Measurements from ENCODE around the gene ARFGAP1. TPM values are rescaled to one million over a fixed set of nuclear protein-coding genes. Genes with fewer than 3 reads are reported as not detected.

ARFGAP1 gene
- total RNA-seq, 1 experiment from 2014 or later, result 207 TPM

DNA sequence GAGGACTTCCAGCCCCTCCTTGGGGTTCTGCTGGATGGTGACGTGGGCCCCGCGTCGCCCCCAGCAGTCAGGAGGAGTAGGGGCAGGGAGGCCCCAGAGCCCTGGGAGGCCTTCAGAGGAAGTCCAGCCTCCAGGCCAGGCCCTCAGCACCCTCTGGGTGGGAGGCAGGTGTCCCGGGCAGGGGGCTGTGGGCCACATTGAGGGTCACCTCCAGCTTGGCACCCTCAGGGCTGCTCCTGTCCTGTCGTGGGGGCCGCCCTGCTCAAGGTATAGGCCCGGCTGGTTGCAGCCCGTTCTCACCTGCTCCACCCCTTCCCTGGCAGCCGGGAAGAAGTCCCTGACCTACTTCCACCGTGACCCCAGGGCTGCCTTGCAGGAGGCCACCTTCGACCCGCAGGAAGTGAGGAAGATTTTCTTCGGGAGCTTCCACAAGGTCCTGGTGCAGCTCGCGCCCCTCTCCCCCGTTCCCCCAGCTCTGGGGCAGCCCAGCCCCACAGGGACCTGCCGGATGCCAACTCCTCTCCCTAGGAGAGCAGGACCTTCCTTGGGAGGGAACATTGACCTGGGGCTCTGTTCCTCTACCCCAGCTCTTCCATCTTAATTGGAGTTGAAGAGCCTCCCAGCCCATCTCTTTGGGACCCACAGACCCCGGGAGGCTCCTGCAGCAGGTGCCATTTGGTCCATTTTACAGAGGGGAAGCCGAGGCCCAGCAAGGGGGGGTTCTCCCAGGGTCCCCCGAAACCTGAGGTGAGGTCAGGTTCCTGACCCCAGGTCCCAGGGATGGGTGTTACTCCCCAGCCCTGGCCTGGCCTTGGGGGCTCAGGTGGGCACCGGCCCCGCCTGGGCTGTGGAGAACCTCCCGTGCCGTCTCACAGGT lies 46.8 kb downstream of the ARFGAP1 start:
- CTCF ChIA-PET, result interaction anchor here (1.2 to 1.3 kb wide), 3 partner anchors 9 to 62 kb away, joined by 3 to 6 read pairs (median 3); no protein-coding TSS in a partner anchor
- Mint-ChIP-seq H3K36me3 (no peaks in the 10 kb centered on the region), H3K4me3 (no peak overlapping the region), H3K9me3 (no peaks in the 10 kb centered on the region), H3K27me3 (ENCODE audit: low read depth) (no peaks in the 10 kb centered on the region), H3K27ac (no peak overlapping the region), H3K4me1 (peaks cover 2% of the 10 kb centered on the region; the same call in 1 of the 2 replicates)
- DNase-seq (ENCODE audit: low spot score) (no peak), ATAC-seq (no peak)
- POLR2A ChIA-PET, result no interaction called here
- no peak for TF ChIP-seq MXD4 (CRISPR knock-in tag; IDR thresholded peaks at IDR 0.05; ENCODE audit: borderline replicate concordance)
- TF ChIP-seq FOXP1 (CRISPR knock-in tag; IDR thresholded peaks at IDR 0.05; ENCODE audit: borderline replicate concordance), result no peak
- TF ChIP-seq E2F1 (CRISPR knock-in tag; IDR thresholded peaks at IDR 0.05), result no peak
- TF ChIP-seq JAZF1 (CRISPR knock-in tag; IDR thresholded peaks at IDR 0.05), result no peak
- TF ChIP-seq RELA (CRISPR knock-in tag; IDR thresholded peaks at IDR 0.05; ENCODE audit: borderline replicate concordance), result no peak
- TF ChIP-seq ZNF121 (CRISPR knock-in tag; IDR thresholded peaks at IDR 0.05), result no peak
- TF ChIP-seq SOX15 (CRISPR knock-in tag; IDR thresholded peaks at IDR 0.05), result no peak
- TF ChIP-seq GABPB1 (CRISPR knock-in tag; IDR thresholded peaks at IDR 0.05), result no peak

DNA sequence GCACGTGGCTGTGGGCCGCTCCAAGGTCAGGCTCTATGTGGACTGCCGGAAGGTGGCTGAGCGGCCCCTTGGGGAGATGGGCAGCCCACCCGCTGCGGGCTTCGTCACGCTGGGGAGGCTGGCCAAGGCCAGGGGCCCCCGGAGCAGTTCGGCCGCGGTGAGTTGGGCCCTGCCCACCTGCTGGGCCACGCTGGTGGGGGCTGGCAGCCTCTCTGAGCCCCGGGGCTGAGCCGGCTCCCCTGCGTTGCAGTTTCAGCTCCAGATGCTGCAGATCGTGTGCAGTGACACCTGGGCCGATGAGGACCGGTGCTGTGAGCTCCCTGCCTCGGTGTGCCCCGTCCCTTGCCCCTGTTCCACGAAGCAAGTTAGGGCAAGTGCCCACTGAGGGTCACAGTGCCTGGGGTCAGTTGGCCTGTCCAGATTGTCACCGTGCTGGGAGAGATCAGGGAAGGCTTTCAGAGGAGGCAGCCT lies 47.5 kb downstream of the ARFGAP1 start:
- Mint-ChIP-seq H3K27me3 (ENCODE audit: low read depth) (no peaks in the 10 kb centered on the region), H3K4me1 (peaks cover 2% of the 10 kb centered on the region; the same call in 1 of the 2 replicates), H3K4me3 (no peak overlapping the region), H3K27ac (no peak overlapping the region; the same call in 1 of the 2 replicates), H3K9me3 (no peaks in the 10 kb centered on the region), H3K36me3 (no peaks in the 10 kb centered on the region)
- POLR2A ChIA-PET, result no interaction called here
- DNase-seq (ENCODE audit: low spot score), result no peak
- CTCF ChIA-PET, result interaction anchor here (1.2 to 1.3 kb wide), 3 partner anchors 10 to 62 kb away, joined by 3 to 6 read pairs (median 3); no protein-coding TSS in a partner anchor
- ATAC-seq, result no peak
- TF ChIP-seq PREB (CRISPR knock-in tag; IDR thresholded peaks at IDR 0.05; ENCODE audit: borderline replicate concordance) (no peak), NFYB (CRISPR knock-in tag; conservative IDR thresholded peaks at IDR 0.05; ENCODE audit: low read depth) (no peak), HMGA2 (CRISPR knock-in tag; IDR thresholded peaks at IDR 0.05) (no peak), RORB (CRISPR knock-in tag; IDR thresholded peaks at IDR 0.05) (no peak), EMX1 (CRISPR knock-in tag; IDR thresholded peaks at IDR 0.05) (no peak), IRF1 (CRISPR knock-in tag; IDR thresholded peaks at IDR 0.05) (no peak), NR3C1 (CRISPR knock-in tag; conservative IDR thresholded peaks at IDR 0.05; ENCODE audit: low read depth) (no peak), TP53 (CRISPR knock-in tag; IDR thresholded peaks at IDR 0.05) (no peak), ZSCAN18 (CRISPR knock-in tag; IDR thresholded peaks at IDR 0.05) (no peak), RELA (CRISPR knock-in tag; IDR thresholded peaks at IDR 0.05; ENCODE audit: borderline replicate concordance) (no peak), ZNF512 (CRISPR knock-in tag; IDR thresholded peaks at IDR 0.05; ENCODE audit: borderline replicate concordance) (no peak), ZNF416 (CRISPR knock-in tag; IDR thresholded peaks at IDR 0.05) (no peak), GRHL2 (CRISPR knock-in tag; IDR thresholded peaks at IDR 0.05; ENCODE audit: insufficient replicate concordance, severe bottlenecking) (no peak), JAZF1 (CRISPR knock-in tag; IDR thresholded peaks at IDR 0.05) (no peak), USF2 (CRISPR knock-in tag; IDR thresholded peaks at IDR 0.05) (no peak)
- TF ChIP-seq, protein P1, sequence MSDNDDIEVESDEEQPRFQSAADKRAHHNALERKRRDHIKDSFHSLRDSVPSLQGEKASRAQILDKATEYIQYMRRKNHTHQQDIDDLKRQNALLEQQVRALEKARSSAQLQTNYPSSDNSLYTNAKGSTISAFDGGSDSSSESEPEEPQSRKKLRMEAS (CRISPR knock-in tag; IDR thresholded peaks at IDR 0.05), result no peak
- TF ChIP-seq, protein P2, sequence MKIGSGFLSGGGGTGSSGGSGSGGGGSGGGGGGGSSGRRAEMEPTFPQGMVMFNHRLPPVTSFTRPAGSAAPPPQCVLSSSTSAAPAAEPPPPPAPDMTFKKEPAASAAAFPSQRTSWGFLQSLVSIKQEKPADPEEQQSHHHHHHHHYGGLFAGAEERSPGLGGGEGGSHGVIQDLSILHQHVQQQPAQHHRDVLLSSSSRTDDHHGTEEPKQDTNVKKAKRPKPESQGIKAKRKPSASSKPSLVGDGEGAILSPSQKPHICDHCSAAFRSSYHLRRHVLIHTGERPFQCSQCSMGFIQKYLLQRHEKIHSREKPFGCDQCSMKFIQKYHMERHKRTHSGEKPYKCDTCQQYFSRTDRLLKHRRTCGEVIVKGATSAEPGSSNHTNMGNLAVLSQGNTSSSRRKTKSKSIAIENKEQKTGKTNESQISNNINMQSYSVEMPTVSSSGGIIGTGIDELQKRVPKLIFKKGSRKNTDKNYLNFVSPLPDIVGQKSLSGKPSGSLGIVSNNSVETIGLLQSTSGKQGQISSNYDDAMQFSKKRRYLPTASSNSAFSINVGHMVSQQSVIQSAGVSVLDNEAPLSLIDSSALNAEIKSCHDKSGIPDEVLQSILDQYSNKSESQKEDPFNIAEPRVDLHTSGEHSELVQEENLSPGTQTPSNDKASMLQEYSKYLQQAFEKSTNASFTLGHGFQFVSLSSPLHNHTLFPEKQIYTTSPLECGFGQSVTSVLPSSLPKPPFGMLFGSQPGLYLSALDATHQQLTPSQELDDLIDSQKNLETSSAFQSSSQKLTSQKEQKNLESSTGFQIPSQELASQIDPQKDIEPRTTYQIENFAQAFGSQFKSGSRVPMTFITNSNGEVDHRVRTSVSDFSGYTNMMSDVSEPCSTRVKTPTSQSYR (CRISPR knock-in tag; IDR thresholded peaks at IDR 0.05), result no peak
